CD14-positive monocyte (primary cell): Measurements from ENCODE around the gene FAM170B. TPM values are rescaled to one million over a fixed set of nuclear protein-coding genes. Genes with fewer than 3 reads are reported as not detected.
A peak's percentile ranks its signal among the peaks of the same experiment; 100 is the strongest.

Experiments
- DNase-seq, 3 donors: peaks; one replicate each; pipeline ENCODE4 v3.0.0-alpha.2; 2011 to 2022
- H2AFZ ChIP-seq: 2 replicates; pipeline ENCODE4 v1.6.0; 2012; ENCODE audit warnings: mild to moderate bottlenecking, low read depth, low read length, inconsistent platforms; ENCODE audit not compliant: insufficient read depth, poor library complexity, severe bottlenecking
- H3K27ac ChIP-seq, 2 donors: 1 replicate in 1 of 2; 2 replicates in 1 of 2; pipeline ENCODE4 v1.5.1; 2012 to 2013; ENCODE audit warnings: low read length in 2 of 2, control low read depth in 1 of 2, inconsistent platforms in 1 of 2, low read depth in 1 of 2, mild to moderate bottlenecking in 1 of 2
- H3K27me3 ChIP-seq, 2 donors: one replicate each; pipeline versions ENCODE4 v1.6.0 to v1.6.1; 2011 to 2013; ENCODE audit warnings: low read length in 2 of 2; ENCODE audit not compliant: control insufficient read depth in 2 of 2, insufficient read depth in 2 of 2
- H3K36me3 ChIP-seq, 2 donors: replicated peaks in 1 of 2; 1 replicate in 1 of 2; 2 replicates in 1 of 2; pipeline versions ENCODE4 v1.5.1 to v1.6.1; 2012 to 2013; ENCODE audit warnings: low read length in 2 of 2, control low read depth in 1 of 2, inconsistent platforms in 1 of 2, mild to moderate bottlenecking in 1 of 2; ENCODE audit not compliant: insufficient read depth in 2 of 2, control insufficient read depth in 1 of 2
- H3K4me1 ChIP-seq, 2 donors: 1 replicate in 1 of 2; 2 replicates in 1 of 2; pipeline versions ENCODE4 v1.5.1 to v1.6.1; 2012 to 2013; ENCODE audit warnings: low read length in 2 of 2, control low read depth in 1 of 2, inconsistent platforms in 1 of 2, mild to moderate bottlenecking in 1 of 2, moderate library complexity in 1 of 2; ENCODE audit not compliant: insufficient read depth in 2 of 2, control insufficient read depth in 1 of 2
- H3K4me2 ChIP-seq: replicated peaks from 2 replicates; pipeline ENCODE3; 2012; ENCODE audit warnings: low read length, moderate library complexity, mild to moderate bottlenecking; ENCODE audit not compliant: poor library complexity, severe bottlenecking; ENCODE audit errors: extremely low read depth
- H3K4me3 ChIP-seq, 3 experiments: fragments of 200-600 bp in 1 of 3; sonication (generic) in 1 of 3; replicated peaks in 1 of 3; 1 replicate in 2 of 3; 2 replicates in 1 of 3; pipeline ENCODE4 v1.5.1; 2011 to 2013; ENCODE audit warnings: low read length in 3 of 3, mild to moderate bottlenecking in 3 of 3, control low read depth in 2 of 3, low read depth in 2 of 3, inconsistent platforms in 1 of 3, moderate library complexity in 1 of 3
- H3K79me2 ChIP-seq: 2 replicates; pipeline ENCODE4 v1.6.0; 2012; ENCODE audit warnings: mild to moderate bottlenecking, control low read depth, inconsistent platforms, low read length, moderate library complexity; ENCODE audit not compliant: insufficient read depth
- H3K9ac ChIP-seq: 2 replicates; pipeline ENCODE4 v1.6.0; 2017; ENCODE audit warnings: low read length, mild to moderate bottlenecking; ENCODE audit not compliant: insufficient read depth, poor library complexity, severe bottlenecking
- H3K9me3 ChIP-seq, 2 donors: replicated peaks in 1 of 2; 1 replicate in 1 of 2; 2 replicates in 1 of 2; pipeline versions ENCODE4 v1.5.1 to v1.6.1; 2012 to 2013; ENCODE audit warnings: low read length in 2 of 2, control low read depth in 1 of 2; ENCODE audit not compliant: control insufficient read depth in 1 of 2, insufficient read depth in 1 of 2
- H4K20me1 ChIP-seq: 2 replicates; pipeline ENCODE4 v1.6.0; 2012; ENCODE audit warnings: mild to moderate bottlenecking, low read length, control low read depth, moderate library complexity; ENCODE audit not compliant: insufficient read depth
- H3K27ac Mint-ChIP-seq, 7 donors: one replicate each; pipeline ENCODE4 v1.8.0; 2020; ENCODE audit warnings: mild to moderate bottlenecking in 7 of 7, mixed read lengths in 7 of 7, moderate library complexity in 6 of 7, inconsistent platforms in 2 of 7
- H3K27me3 Mint-ChIP-seq, 3 donors: one replicate each; pipeline ENCODE4 v1.8.0; 2021 to 2022; ENCODE audit warnings: low read depth in 3 of 3, mild to moderate bottlenecking in 3 of 3, mixed read lengths in 3 of 3, moderate library complexity in 3 of 3, inconsistent platforms in 1 of 3
- H3K36me3 Mint-ChIP-seq, 2 donors: one replicate each; pipeline ENCODE4 v1.8.0; 2020; ENCODE audit warnings: mixed read lengths in 2 of 2, inconsistent platforms in 1 of 2, mild to moderate bottlenecking in 1 of 2
- H3K4me1 Mint-ChIP-seq: one replicate; pipeline ENCODE4 v1.8.0; 2020; ENCODE audit warnings: mild to moderate bottlenecking, mixed read lengths
- H3K4me3 Mint-ChIP-seq, 2 donors: one replicate each; pipeline ENCODE4 v1.8.0; 2020; ENCODE audit warnings: mild to moderate bottlenecking in 2 of 2, mixed read lengths in 2 of 2, moderate library complexity in 1 of 2
- H3K9me3 Mint-ChIP-seq, 7 donors: one replicate each; pipeline ENCODE4 v1.8.0; 2020 to 2022; ENCODE audit warnings: mixed read lengths in 7 of 7, mild to moderate bottlenecking in 6 of 7, moderate library complexity in 6 of 7, inconsistent platforms in 2 of 7
- WGBS: methylation state at CpG from one replicate; pipeline ENCODE4 v1.1.5; 2013; ENCODE audit warnings: missing lambda C conversion rate; ENCODE audit not compliant: insufficient coverage; 5-methylcytosine and 5-hydroxymethylcytosine counted together
- intact Hi-C, 2 donors: fragments of 100-400 bp; cut with micrococcal nuclease; formaldehyde crosslinking; loops; one replicate each; pipeline versions ENCODE4 v1.15.0 to v1.15.1; 2023
- polyA plus RNA-seq, 3 donors: library from polyadenylated mRNA; depleted of rRNA in 1 of 3; unstranded in 2 of 3; stranded (reverse) in 1 of 3; fragments of 300-500 nt in 2 of 3; fragments of >200 nt in 1 of 3; fragmentation: Illumina TruSeq in 2 of 3; gene quantifications; 1 replicate in 2 of 3; 2 replicates in 1 of 3; pipeline ENCODE4 v1.2.3, GENCODE V29; 2012 to 2021
- TF ChIP-seq, protein P1 (sequence below): fragments of 200-600 bp; IDR thresholded peaks from one replicate; pipeline ENCODE4 v1.8.0; 2022; ENCODE audit warnings: antibody characterized with exemption, mild to moderate bottlenecking

Gene FAM170B
- polyA plus RNA-seq, 3 donors = not detected

GRCh38 chr10:49138361-49138891 is 4.6 kb upstream of the FAM170B start:
- no peak overlapping the region for H2AFZ ChIP-seq
- intact Hi-C loops = no loop called here
- Mint-ChIP-seq H3K36me3 (no peaks in the 10 kb centered on the region), H3K27me3 (peaks cover 0 to 5% (median 2%) of the 10 kb centered on the region in 3 donors), H3K27ac (peak overlapping the region in 1 of 7 donors; percentile 41), H3K9me3 (peaks cover 0 to 4% (median 0%) of the 10 kb centered on the region in 7 donors), H3K4me3 (no peak overlapping the region), H3K4me1 (peaks cover 32% of the 10 kb centered on the region)
- H3K79me2 ChIP-seq = no peaks in the 10 kb centered on the region
- no peaks in the 10 kb centered on the region for H4K20me1 ChIP-seq
- peaks cover 15 to 22% of the 10 kb centered on the region in 2 donors for H3K4me1 ChIP-seq
- no peak overlapping the region for H3K4me2 ChIP-seq
- H3K27me3 ChIP-seq = no peaks in the 10 kb centered on the region
- H3K9ac ChIP-seq = no peak overlapping the region
- H3K36me3 ChIP-seq = no peaks in the 10 kb centered on the region
- DNase-seq = no peak
- TF ChIP-seq, protein P1, sequence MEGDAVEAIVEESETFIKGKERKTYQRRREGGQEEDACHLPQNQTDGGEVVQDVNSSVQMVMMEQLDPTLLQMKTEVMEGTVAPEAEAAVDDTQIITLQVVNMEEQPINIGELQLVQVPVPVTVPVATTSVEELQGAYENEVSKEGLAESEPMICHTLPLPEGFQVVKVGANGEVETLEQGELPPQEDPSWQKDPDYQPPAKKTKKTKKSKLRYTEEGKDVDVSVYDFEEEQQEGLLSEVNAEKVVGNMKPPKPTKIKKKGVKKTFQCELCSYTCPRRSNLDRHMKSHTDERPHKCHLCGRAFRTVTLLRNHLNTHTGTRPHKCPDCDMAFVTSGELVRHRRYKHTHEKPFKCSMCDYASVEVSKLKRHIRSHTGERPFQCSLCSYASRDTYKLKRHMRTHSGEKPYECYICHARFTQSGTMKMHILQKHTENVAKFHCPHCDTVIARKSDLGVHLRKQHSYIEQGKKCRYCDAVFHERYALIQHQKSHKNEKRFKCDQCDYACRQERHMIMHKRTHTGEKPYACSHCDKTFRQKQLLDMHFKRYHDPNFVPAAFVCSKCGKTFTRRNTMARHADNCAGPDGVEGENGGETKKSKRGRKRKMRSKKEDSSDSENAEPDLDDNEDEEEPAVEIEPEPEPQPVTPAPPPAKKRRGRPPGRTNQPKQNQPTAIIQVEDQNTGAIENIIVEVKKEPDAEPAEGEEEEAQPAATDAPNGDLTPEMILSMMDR = no peak
- H3K4me3 ChIP-seq = no peak overlapping the region
- H3K27ac ChIP-seq = no peak overlapping the region
- 93% methylated on average over 5 of the region's 7 CpGs for WGBS
- no peaks in the 10 kb centered on the region for H3K9me3 ChIP-seq

- no peaks in the 10 kb centered on the region for H3K27me3 ChIP-seq
- Mint-ChIP-seq H3K36me3 (no peaks in the 10 kb centered on the region), H3K27me3 (peaks cover 1 to 5% (median 2%) of the 10 kb centered on the region in 3 donors), H3K27ac (no peak overlapping the region), H3K9me3 (peaks cover 0 to 4% (median 0%) of the 10 kb centered on the region in 7 donors), H3K4me3 (no peak overlapping the region), H3K4me1 (peaks cover 32% of the 10 kb centered on the region)
- no CpG with 5 or more reads among the region's 1 CpG for WGBS
- no peak overlapping the region for H3K27ac ChIP-seq
- H3K79me2 ChIP-seq = no peaks in the 10 kb centered on the region
- no peaks in the 10 kb centered on the region for H4K20me1 ChIP-seq
- H2AFZ ChIP-seq = no peak overlapping the region
- H3K4me2 ChIP-seq = no peak overlapping the region
- TF ChIP-seq, protein P1 = no peak
- H3K4me3 ChIP-seq = no peak overlapping the region
- H3K4me1 ChIP-seq = peaks cover 15 to 22% of the 10 kb centered on the region in 2 donors
- DNase-seq = no peak
- H3K9ac ChIP-seq = no peak overlapping the region
- intact Hi-C loops = no loop called here
- H3K9me3 ChIP-seq = no peaks in the 10 kb centered on the region
- no peaks in the 10 kb centered on the region for H3K36me3 ChIP-seq
These were observed 2.7 kb upstream of the FAM170B start for GRCh38 chr10:49136525-49136924.
